Kidney (tissue), 14 donors: ENCODE measurements around the gene TACR2. TPM values are rescaled to one million over a fixed set of nuclear protein-coding genes. Genes with fewer than 3 reads are reported as not detected.

Experiments
- DNase-seq, 5 donors: peaks; one replicate each; pipeline ENCODE4 v3.0.0-alpha.2; 2013 to 2020
- FAIRE-seq: peaks from 2 replicates; lab custom pipeline; 2012; peaks lifted over from hg19 to GRCh38; lab: Jason Lieb, UNC
- H3K27ac ChIP-seq, 2 donors: one replicate each; pipeline ENCODE4 v1.7.0; 2013; ENCODE audit warnings: low read depth in 2 of 2, low read length in 2 of 2, inconsistent platforms in 1 of 2
- H3K27me3 ChIP-seq: one replicate; pipeline ENCODE4 v1.7.1; 2013; ENCODE audit warnings: low read length, inconsistent platforms; ENCODE audit not compliant: control insufficient read depth, insufficient read depth
- H3K36me3 ChIP-seq, 3 donors: one replicate each; pipeline versions ENCODE4 v1.7.0 to v1.7.1; 2013; ENCODE audit warnings: low read length in 3 of 3, control low read depth in 1 of 3, inconsistent platforms in 1 of 3; ENCODE audit not compliant: insufficient read depth in 3 of 3, control insufficient read depth in 2 of 3
- H3K4me1 ChIP-seq, 3 donors: one replicate each; pipeline versions ENCODE4 v1.7.0 to v1.7.1; 2013; ENCODE audit warnings: low read length in 3 of 3, inconsistent platforms in 1 of 3, low read depth in 1 of 3; ENCODE audit not compliant: control insufficient read depth in 2 of 3, insufficient read depth in 2 of 3
- H3K4me3 ChIP-seq, 3 donors: one replicate each; pipeline versions ENCODE4 v1.7.0 to v1.8.1; 2013; ENCODE audit warnings: low read length in 3 of 3, control low read depth in 1 of 3, inconsistent platforms in 1 of 3
- H3K9ac ChIP-seq, 3 donors: one replicate each; pipeline versions ENCODE4 v1.7.0 to v1.7.1; 2013; ENCODE audit warnings: low read length in 3 of 3, control low read depth in 1 of 3, inconsistent platforms in 1 of 3
- H3K9me3 ChIP-seq, 3 donors: one replicate each; pipeline versions ENCODE4 v1.7.0 to v1.7.1; 2013; ENCODE audit warnings: low read length in 3 of 3, control low read depth in 1 of 3, inconsistent platforms in 1 of 3; ENCODE audit not compliant: control insufficient read depth in 2 of 3, insufficient read depth in 1 of 3
- CTCF ChIP-seq: IDR thresholded peaks from 3 replicates; pipeline ENCODE4 v1.5.1; 2012; ENCODE audit warnings: mild to moderate bottlenecking, moderate library complexity, borderline replicate concordance; ENCODE audit not compliant: insufficient read depth; ENCODE audit errors: extremely low read depth
- intact Hi-C: fragments of 100-400 bp; cut with DNase I; formaldehyde crosslinking; loops from one replicate; pipeline ENCODE4 v1.11.1; 2022
- polyA plus RNA-seq: library from polyadenylated mRNA; stranded (reverse); fragments of 350-450 nt; fragmentation: Illumina TruSeq; extraction: RNeasy Lipid Tissue Mini Kit (QIAGEN cat#74804); gene quantifications from one replicate; pipeline ENCODE4 v1.2.3, GENCODE V29; 2014; ENCODE audit warnings: low read depth, low replicate concordance; ENCODE audit not compliant: insufficient read depth
- total RNA-seq: library from RNA; stranded (reverse); fragmentation: NEBNext Ultra II Directional; extraction: Animal tissue kit (Norgen Biotek cat#: 25700); gene quantifications from one replicate; pipeline ENCODE4 v1.2.1, GENCODE V29; 2021
- donor health status: control.
- donor health status: control.
- donor health status: control.
- donor health status: control.
- donor health status: control.
- donor health status: DM: yes; HTN: yes; CAD: no.
- donor health status: Normal renal cell carcinoma (clear cell type).

TACR2 gene
- total and polyA plus RNA-seq, 2 donors from 2014 or later = 0.37 to 0.38 TPM

- no peak for DNase-seq
- Histone ChIP-seq H3K4me3 (no peak overlapping the region), H3K9me3 (no peaks in the 10 kb centered on the region), H3K4me1 (peaks cover 4 to 25% (median 19%) of the 10 kb centered on the region in 3 donors), H3K36me3 (no peaks in the 10 kb centered on the region), H3K27me3 (no peaks in the 10 kb centered on the region), H3K27ac (peak overlapping the region; percentile 67 to 78), H3K9ac (no peak overlapping the region)
- intact Hi-C loops = no loop called here
- no peak for TF ChIP-seq CTCF
- no peak for FAIRE-seq
These were observed 42.5 kb upstream of the TACR2 start for GRCh38 chr10:69459101-69459790.

GRCh38 chr10:69458430-69459100, 41.8 kb upstream of the TACR2 start:
- DNase-seq = peak in 1 of 5 donors; percentile 35
- Histone ChIP-seq H3K36me3 (no peaks in the 10 kb centered on the region), H3K4me1 (peaks cover 4 to 20% (median 19%) of the 10 kb centered on the region in 3 donors), H3K27me3 (no peaks in the 10 kb centered on the region), H3K9ac (no peak overlapping the region), H3K4me3 (no peak overlapping the region), H3K9me3 (no peaks in the 10 kb centered on the region), H3K27ac (peak overlapping the region; percentile 32 to 51)
- intact Hi-C loops = no loop called here
- no peak for TF ChIP-seq CTCF
- no peak for FAIRE-seq

GRCh38 chr10:69457771-69458237, 41.1 kb upstream of the TACR2 start:
- Histone ChIP-seq H3K9ac (no peak overlapping the region), H3K4me1 (peaks cover 4 to 19% (median 18%) of the 10 kb centered on the region in 3 donors), H3K4me3 (no peak overlapping the region), H3K27me3 (no peaks in the 10 kb centered on the region), H3K9me3 (no peaks in the 10 kb centered on the region), H3K36me3 (no peaks in the 10 kb centered on the region), H3K27ac (peak overlapping the region; percentile 32 to 45)
- intact Hi-C loops = no loop called here
- FAIRE-seq (no peak), DNase-seq (no peak)
- TF ChIP-seq CTCF = no peak
